A673 (cell line): ENCODE results near the gene ST3GAL4. TPM values are rescaled to one million over a fixed set of nuclear protein-coding genes. Genes with fewer than 3 reads are reported as not detected.

Experiments
- BruUV-seq: library from RNA; stranded (reverse); fragments of 400-500 nt; replicated peaks from 2 replicates; lab custom pipeline; 2021; lab: Mats Ljungman, UMichigan
- CTCF ChIA-PET: fragments of 300-600 bp; sonication (Branson Sonifier 250); formaldehyde crosslinking; loops from one replicate; lab custom pipeline; 2022; ENCODE audit warnings: antibody characterized with exemption; lab: Charles Lee
- POLR2A ChIA-PET: fragments of 300-600 bp; sonication (Branson Sonifier 250); formaldehyde crosslinking; loops from one replicate; lab custom pipeline; 2022; ENCODE audit warnings: antibody characterized with exemption; ENCODE audit not compliant: low non-redundant PET; lab: Charles Lee
- DNase-seq: peaks from one replicate; pipeline ENCODE4 v3.0.0-alpha.2; 2015; ENCODE audit warnings: low spot score
- H3K27ac ChIP-seq: fragments of 200-600 bp; sonication (generic); 2 replicates; pipeline ENCODE4 v1.5.1; 2016; ENCODE audit warnings: mixed run types, low read depth, mild to moderate bottlenecking, mixed read lengths, antibody characterized with exemption, low read length; ENCODE audit not compliant: poor library complexity, severe bottlenecking
- H3K27me3 ChIP-seq: fragments of 200-600 bp; sonication (generic); replicated peaks from 2 replicates; pipeline ENCODE4 v1.6.1; 2017; ENCODE audit warnings: mixed run types, low read depth, mild to moderate bottlenecking, mixed read lengths, antibody characterized with exemption, low read length; ENCODE audit not compliant: insufficient read depth, poor library complexity
- H3K36me3 ChIP-seq: fragments of 200-600 bp; sonication (generic); 2 replicates; pipeline ENCODE4 v1.6.1; 2016; ENCODE audit warnings: mixed run types, mild to moderate bottlenecking, mixed read lengths, antibody characterized with exemption, low read length; ENCODE audit not compliant: insufficient read depth, poor library complexity, severe bottlenecking
- H3K4me1 ChIP-seq: fragments of 200-600 bp; sonication (generic); 2 replicates; pipeline ENCODE4 v1.6.1; 2017; ENCODE audit warnings: mixed run types, mild to moderate bottlenecking, mixed read lengths, antibody characterized with exemption, low read length; ENCODE audit not compliant: insufficient read depth, poor library complexity, severe bottlenecking
- H3K4me3 ChIP-seq: fragments of 200-600 bp; sonication (generic); 2 replicates; pipeline ENCODE4 v1.5.1; 2016; ENCODE audit warnings: low read depth, mixed run types, mild to moderate bottlenecking, mixed read lengths, low read length; ENCODE audit not compliant: poor library complexity, severe bottlenecking
- H3K9me3 ChIP-seq: fragments of 200-600 bp; sonication (generic); 2 replicates; pipeline ENCODE4 v1.6.1; 2016; ENCODE audit warnings: mixed run types, low read depth, mild to moderate bottlenecking, mixed read lengths, antibody characterized with exemption, low read length; ENCODE audit not compliant: poor library complexity, severe bottlenecking
- EZH2 ChIP-seq: fragments of 200-600 bp; sonication (generic); IDR thresholded peaks from 2 replicates; pipeline ENCODE4 v1.6.1; 2017; ENCODE audit warnings: borderline replicate concordance, low read depth, mild to moderate bottlenecking, mixed read lengths, antibody characterized with exemption, low read length; ENCODE audit not compliant: poor library complexity, severe bottlenecking
- intact Hi-C: fragments of 100-400 bp; cut with micrococcal nuclease; formaldehyde crosslinking; loops from one replicate; pipeline ENCODE4 v1.10.0; 2022; ENCODE audit not compliant: unreplicated experiment
- total RNA-seq: library from RNA; stranded (reverse); gene quantifications from 2 replicates; pipeline ENCODE4 v1.2.3, GENCODE V29; 2021
- TF ChIP-seq, protein P1 (sequence below): fragments of 300-800, 200-600 bp; sonication (generic); conservative IDR thresholded peaks from 2 replicates; pipeline ENCODE4 v1.5.1; 2017; ENCODE audit warnings: low read depth, mild to moderate bottlenecking, antibody characterized with exemption, low read length, moderate library complexity, mixed read lengths

The ST3GAL4 gene
- total RNA-seq, 1 experiment from 2014 or later: 29.9 TPM

DNA sequence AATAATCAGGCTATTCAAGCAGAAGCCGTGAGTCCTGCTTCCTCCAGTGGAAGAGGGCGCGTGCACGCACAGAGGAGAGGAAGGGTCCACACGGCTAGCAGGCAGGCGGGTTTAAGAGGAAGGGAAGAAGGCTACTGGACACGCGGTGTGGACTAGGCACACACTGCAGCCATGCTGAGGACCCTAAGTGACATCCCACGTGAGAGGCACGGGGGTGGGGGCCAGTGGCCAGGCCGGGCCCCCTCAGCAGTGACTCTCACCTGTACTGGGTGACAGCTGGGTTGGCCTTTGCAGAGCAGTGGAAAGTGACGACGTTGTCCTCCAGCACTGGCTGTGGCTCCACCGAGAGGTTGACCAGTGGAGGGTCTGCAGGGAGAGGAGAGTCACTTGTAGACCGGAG is 100.6 kb downstream of the ST3GAL4 start:
- H3K27ac ChIP-seq: no peak overlapping the region
- no TSS peak for BruUV-seq
- no peak for DNase-seq
- peaks cover 5% of the 10 kb centered on the region for H3K4me1 ChIP-seq
- ChIA-PET CTCF (no interaction called here), POLR2A (no interaction called here)
- H3K36me3 ChIP-seq: no peaks in the 10 kb centered on the region
- no peaks in the 10 kb centered on the region for H3K27me3 ChIP-seq
- H3K4me3 ChIP-seq: no peak overlapping the region
- TF ChIP-seq, protein P1, sequence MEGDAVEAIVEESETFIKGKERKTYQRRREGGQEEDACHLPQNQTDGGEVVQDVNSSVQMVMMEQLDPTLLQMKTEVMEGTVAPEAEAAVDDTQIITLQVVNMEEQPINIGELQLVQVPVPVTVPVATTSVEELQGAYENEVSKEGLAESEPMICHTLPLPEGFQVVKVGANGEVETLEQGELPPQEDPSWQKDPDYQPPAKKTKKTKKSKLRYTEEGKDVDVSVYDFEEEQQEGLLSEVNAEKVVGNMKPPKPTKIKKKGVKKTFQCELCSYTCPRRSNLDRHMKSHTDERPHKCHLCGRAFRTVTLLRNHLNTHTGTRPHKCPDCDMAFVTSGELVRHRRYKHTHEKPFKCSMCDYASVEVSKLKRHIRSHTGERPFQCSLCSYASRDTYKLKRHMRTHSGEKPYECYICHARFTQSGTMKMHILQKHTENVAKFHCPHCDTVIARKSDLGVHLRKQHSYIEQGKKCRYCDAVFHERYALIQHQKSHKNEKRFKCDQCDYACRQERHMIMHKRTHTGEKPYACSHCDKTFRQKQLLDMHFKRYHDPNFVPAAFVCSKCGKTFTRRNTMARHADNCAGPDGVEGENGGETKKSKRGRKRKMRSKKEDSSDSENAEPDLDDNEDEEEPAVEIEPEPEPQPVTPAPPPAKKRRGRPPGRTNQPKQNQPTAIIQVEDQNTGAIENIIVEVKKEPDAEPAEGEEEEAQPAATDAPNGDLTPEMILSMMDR: no peak
- no peak for TF ChIP-seq EZH2
- intact Hi-C loops: no loop called here
- no peaks in the 10 kb centered on the region for H3K9me3 ChIP-seq

DNA sequence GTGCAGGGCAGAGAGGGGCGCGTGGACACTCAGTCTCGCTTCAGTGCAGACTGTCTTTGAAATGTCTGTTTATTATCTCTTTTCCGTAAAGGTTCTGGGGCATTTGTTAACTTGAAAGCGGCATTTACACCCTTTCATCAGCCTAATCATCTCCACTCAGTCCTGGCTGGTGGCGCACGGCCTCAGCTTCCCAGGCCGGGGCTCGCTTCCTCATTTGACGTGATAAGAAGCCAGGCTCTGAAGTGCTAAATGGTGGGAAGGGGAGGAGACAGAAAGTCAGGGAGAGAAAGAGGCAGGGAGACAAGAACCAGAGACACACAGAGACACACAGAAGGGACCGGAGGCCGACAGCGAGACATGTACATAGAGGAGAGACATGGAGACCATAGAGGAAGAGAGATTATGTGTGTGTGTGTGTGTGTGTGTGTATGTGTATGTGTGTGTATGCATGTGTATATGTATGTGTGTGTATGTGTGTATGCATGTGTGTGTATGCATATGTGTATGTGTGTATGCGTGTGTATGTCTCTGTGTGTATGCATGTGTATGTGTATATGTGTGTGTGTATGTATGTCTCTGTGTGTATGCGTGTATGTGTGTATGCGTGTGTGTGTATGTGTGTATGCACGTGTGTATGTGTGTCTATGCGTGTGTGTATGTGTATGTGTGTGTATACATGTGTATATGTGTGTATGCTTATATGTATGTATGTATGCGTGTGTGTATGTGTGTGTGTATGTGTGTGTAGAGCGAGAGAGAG is 101.5 kb downstream of the ST3GAL4 start:
- POLR2A ChIA-PET: no interaction called here
- H3K9me3 ChIP-seq: no peaks in the 10 kb centered on the region
- no peak for DNase-seq
- BruUV-seq: no TSS peak
- TF ChIP-seq, protein P1: no peak
- TF ChIP-seq EZH2: no peak
- H3K27me3 ChIP-seq: no peaks in the 10 kb centered on the region
- no peak overlapping the region for H3K27ac ChIP-seq
- H3K4me3 ChIP-seq: no peak overlapping the region
- intact Hi-C loops: no loop called here
- H3K4me1 ChIP-seq: peaks cover 5% of the 10 kb centered on the region
- H3K36me3 ChIP-seq: no peaks in the 10 kb centered on the region
- CTCF ChIA-PET: no interaction called here

DNA sequence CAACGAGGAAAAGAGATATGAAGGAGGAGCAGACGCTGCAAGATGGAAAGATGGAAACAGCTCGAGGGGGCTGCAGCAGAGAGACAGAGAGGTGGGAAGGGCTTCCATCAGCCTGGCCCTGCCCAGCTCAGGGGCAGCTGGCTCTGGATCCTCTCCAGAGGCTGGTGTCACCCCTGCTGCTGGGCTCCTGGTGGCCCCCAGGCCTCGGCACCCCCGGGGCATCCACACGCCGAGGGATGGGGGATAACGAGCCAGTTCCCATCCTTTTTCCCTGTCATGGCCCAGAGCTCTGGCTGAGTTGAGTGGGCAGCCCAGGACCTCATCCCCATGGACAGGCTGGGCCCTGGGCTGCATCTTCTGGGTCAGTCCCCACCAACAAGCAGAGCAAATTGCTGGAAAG is 102.3 kb downstream of the ST3GAL4 start:
- intact Hi-C loops: no loop called here
- DNase-seq: no peak
- Histone ChIP-seq H3K36me3 (no peaks in the 10 kb centered on the region), H3K4me3 (no peak overlapping the region), H3K27me3 (no peaks in the 10 kb centered on the region), H3K27ac (no peak overlapping the region), H3K9me3 (no peaks in the 10 kb centered on the region), H3K4me1 (peaks cover 5% of the 10 kb centered on the region)
- ChIA-PET CTCF (no interaction called here), POLR2A (no interaction called here)
- no peak for TF ChIP-seq EZH2
- TF ChIP-seq, protein P1: no peak
- BruUV-seq: no TSS peak
